HG02852 (cell line): ENCODE measurements around the gene SPATS2L.

Source experiments
- ATAC-seq: cut with Tn5 transposase; IDR thresholded peaks from one replicate; pipeline ENCODE4 v1.9.1; 2021; ENCODE audit warnings: mild to moderate bottlenecking, moderate library complexity; ENCODE audit not compliant: unreplicated experiment

Gene SPATS2L

GRCh38 chr2:200373973-200374416, 67.5 kb downstream of the SPATS2L start:
- peak; percentile 92 for ATAC-seq

GRCh38 chr2:200376513-200377354, 70.2 kb downstream of the SPATS2L start:
- no peak for ATAC-seq

GRCh38 chr2:200377355-200378336, 71.2 kb downstream of the SPATS2L start:
- no peak for ATAC-seq

- ATAC-seq = no peak
These were observed 72.3 kb downstream of the SPATS2L start for GRCh38 chr2:200378652-200379290.

GRCh38 chr2:200379481-200380090, 73.1 kb downstream of the SPATS2L start:
- ATAC-seq = no peak

- ATAC-seq = no peak
These were observed 73.6 kb downstream of the SPATS2L start for GRCh38 chr2:200380091-200380561.

- ATAC-seq = no peak
These were observed 74.5 kb downstream of the SPATS2L start for GRCh38 chr2:200380833-200381542.

- no peak for ATAC-seq
These were observed 76.4 kb downstream of the SPATS2L start for GRCh38 chr2:200382874-200383273.

GRCh38 chr2:200383380-200384110, 77.1 kb downstream of the SPATS2L start:
- no peak for ATAC-seq

GRCh38 chr2:200385063-200385635, 78.7 kb downstream of the SPATS2L start:
- no peak for ATAC-seq

- no peak for ATAC-seq
These were observed 86.7 kb downstream of the SPATS2L start for GRCh38 chr2:200393191-200393590.

GRCh38 chr2:200394045-200394444, 87.6 kb downstream of the SPATS2L start:
- ATAC-seq = no peak

- ATAC-seq = no peak
These were observed 90.3 kb downstream of the SPATS2L start for GRCh38 chr2:200396781-200397242.

- ATAC-seq = no peak
These were observed 91.3 kb downstream of the SPATS2L start for GRCh38 chr2:200397785-200398184.

- no peak for ATAC-seq
These were observed 92.6 kb downstream of the SPATS2L start for GRCh38 chr2:200399046-200399445.

- no peak for ATAC-seq
These were observed 93.1 kb downstream of the SPATS2L start for GRCh38 chr2:200399636-200400035.

- no peak for ATAC-seq
These were observed 97.3 kb downstream of the SPATS2L start for GRCh38 chr2:200403814-200404213.

GRCh38 chr2:200404615-200405014, 98.1 kb downstream of the SPATS2L start:
- no peak for ATAC-seq
